HG02970 (cell line): ENCODE measurements around the gene CLEC20A.

Experiments
- ATAC-seq: cut with Tn5 transposase; IDR thresholded peaks from one replicate; pipeline ENCODE4 v1.9.1; 2021; ENCODE audit warnings: mild to moderate bottlenecking, moderate library complexity, moderate number of reproducible peaks; ENCODE audit not compliant: unreplicated experiment, low FRiP score

CLEC20A gene

DNA sequence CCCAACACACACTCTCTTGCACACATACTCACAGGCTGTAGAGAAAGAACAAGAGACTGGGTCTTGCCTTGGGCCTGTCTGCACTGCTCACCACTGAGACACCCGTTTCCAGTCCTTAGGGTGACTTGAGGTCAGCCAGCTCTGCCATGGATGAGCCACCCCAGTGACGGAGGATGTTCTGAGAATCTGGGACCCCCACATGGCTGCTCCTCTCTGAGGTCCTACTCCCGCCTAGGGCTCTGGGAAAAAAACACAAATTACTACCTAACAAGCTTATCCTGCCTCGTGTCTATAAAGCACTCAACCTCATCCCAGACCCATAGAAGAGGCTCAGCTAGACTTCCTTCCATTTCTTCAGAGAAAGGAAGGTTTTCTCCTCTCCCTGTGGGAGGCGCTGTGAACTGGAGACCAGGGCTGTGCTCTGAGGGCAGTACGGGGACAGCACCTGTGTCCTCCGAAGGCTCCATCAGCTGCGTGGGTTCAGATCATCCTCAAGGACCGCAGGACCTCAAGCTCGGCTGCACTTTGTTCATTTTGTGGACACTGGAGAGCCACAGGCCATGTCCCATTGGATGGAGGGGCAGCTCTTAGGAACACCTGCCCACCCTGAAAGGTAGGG, 4.3 kb upstream of the CLEC20A start:
- ATAC-seq = no peak

DNA sequence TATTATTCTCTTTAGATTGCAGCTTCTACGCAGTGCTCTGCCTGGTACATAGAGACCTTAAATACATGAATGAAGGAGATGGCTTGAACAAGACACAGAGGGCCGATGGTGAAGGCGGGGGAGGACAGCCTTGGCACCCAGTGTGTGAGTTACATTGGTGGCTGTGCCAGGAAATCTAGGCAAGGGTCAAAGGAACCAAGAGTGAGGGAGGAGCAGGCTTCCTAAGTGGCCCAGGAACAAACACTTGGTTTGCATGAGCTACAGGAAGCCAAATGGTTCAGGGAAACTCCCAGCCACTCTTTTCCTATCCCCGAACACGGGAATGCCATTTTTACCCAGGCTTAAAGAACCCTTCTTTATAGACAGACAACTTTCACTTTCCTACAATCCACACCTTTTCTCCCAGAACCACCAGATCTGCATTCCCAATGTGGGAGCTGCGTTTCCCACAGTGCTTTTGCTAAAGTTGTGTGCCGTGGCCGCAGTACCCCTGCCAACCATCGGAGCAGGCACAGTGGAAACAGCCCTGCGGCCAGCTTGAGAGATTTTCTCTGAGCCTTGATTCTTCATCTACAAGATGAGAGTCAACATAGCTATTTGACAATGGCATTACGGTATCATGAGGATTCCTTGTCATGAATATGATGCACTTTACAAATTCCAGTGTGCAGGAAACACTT, 3.5 kb upstream of the CLEC20A start:
- ATAC-seq = no peak

DNA sequence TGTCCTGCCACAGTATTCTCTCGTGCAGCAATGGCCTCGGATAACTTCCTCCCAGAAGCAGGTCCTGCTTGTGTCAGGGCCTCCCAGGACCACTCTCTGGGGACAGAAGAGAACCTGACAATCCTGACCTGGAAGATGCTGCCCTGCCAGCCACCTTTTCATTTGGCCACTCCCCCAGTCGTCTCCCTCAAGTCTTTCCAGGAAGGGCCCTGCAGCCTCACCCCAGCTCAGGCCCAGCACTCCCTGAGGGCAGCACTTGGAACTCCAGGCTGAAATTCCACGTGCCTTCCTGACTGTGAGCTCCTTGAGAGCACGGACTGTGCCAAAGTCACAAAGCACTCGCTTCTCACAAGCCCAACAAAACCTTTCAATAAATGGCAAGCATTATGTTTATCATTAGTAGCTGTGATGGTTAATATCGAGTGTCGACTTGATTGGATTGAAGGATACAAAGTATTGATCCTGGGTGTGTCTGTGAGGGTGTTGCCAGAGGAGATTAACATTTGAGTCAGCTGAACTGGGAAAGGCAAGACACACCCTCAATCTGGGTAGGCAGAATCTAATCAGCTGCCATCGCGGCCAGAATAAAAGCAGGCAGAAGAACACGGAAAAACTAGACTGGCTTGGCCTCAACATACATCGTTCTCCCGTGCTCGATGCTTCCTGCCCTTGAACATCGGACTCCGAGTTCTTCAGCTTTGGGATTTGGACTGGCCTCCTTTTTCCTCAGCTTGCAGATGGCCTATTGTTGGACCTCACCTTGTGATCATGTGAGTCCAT, 2.3 kb upstream of the CLEC20A start:
- no peak for ATAC-seq

DNA sequence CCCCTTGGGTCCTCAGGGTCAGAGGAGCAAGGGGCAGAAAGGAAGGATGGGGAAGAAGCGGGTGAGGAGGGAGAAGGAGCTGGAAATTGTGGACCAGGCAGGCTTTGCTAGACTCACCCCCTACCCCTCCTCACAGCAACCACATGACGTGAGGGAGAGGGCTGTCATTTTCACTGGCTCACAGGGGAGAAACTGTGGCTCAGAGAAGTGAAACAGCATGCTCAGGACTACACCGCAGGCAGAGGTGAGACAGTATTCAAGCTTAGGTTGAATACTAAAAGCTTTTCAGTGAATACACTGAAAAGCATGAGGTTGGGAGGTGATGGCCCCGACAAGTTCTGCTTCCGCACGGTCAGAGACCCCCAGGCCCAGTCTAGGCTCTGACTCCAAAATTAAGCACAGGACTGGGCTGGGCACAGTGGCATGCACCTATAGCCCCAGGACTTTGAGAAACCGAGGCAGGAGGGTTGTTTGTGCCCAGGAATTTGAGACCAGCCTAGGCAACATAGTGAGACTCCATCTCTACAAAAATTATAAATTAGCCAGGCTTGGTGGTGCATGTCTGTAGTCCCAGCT, 1.2 kb upstream of the CLEC20A start:
- ATAC-seq = no peak

DNA sequence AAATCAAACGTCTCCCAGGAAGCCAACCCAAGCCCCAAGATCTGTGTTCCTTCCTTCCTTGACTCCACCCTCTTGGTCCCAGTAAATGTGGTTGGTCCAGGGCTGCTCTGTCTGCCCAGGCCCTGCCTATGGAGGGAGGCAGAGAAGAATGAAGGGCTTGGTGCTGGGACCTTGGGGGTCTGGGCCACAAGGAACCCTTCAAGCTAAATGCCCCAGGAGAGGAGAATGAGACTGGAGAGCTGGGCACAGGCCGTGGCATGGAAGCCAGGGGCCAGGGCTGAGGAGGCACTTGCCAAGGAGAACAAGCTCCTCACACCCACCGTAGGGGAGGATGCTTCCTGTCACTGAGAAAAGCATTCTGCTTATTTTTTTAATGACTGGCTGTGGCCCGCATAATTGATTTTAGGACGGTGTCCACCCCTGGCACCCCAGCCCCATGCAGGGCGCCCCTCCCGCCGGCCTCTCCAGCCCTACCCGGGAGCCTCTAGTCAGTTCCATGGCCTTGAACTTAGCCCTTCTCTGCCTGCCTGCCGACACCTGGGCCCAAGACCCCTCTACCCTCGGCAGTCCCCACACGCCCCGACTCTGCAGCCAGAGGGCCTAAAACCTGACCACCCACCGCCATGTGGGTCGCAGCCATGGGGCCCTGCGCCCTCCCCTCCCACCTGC, 889 bp downstream of the CLEC20A start:
- ATAC-seq = no peak

DNA sequence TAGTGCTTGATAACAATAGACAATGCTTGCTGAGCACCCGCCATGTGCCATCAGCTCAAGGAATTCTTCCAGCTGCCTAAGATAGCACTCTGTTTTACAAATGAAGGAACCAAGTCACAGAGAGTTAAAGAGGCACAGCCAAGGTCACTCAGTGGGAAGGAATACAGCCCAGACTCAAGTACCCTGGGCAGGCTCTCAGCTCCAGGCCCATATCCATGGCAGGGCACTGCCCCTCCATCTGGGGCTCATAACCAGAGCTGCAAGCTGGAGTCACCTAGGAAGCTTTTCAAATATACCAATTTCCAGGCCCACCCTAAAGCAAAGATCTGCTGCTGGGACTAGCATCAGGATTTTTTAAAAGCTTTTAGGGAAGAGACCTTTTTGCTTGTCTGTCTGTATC, 1.6 kb downstream of the CLEC20A start:
- ATAC-seq = no peak

DNA sequence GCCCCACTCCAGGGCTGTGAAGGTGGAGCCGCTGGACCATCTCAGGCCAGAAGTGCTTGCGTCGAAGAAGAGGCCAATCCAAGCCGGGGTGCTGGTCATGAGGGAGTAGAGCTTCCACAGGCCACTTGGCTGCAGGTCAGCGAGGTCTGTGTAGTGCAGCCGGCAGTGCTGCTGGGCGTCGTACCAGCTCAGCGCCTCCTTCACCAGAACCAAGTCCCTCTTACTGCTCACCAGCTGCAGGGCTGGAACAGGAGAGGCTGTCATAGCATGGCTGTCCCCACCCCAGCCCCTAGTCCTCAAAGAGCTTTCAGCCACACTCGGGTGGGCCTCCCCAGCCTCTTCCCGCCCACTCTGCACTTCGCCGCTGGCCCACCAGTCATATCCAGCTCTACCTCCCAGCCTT, 2.2 kb downstream of the CLEC20A start:
- no peak for ATAC-seq

DNA sequence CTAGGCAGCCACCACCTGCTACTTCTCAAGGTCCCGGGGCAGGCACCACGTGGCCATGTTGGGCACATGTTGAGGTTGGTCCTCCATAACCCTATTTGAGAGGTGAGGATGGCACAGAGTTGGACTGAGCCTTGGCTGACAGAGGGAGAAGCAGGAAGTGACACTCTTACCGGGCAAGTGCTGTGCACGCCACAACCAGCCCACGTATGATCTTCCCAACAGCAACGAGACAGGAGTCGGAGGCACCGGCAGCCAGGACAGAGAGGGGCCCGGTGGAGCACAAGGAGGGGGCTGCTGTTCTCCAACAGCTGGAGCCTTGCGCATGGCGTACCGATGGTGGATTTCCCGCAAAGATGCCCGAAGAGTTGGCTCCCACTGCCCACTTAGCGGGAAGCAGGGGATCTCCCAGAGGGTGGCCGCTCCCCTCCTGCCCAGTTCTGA, 3.4 kb downstream of the CLEC20A start:
- no peak for ATAC-seq

DNA sequence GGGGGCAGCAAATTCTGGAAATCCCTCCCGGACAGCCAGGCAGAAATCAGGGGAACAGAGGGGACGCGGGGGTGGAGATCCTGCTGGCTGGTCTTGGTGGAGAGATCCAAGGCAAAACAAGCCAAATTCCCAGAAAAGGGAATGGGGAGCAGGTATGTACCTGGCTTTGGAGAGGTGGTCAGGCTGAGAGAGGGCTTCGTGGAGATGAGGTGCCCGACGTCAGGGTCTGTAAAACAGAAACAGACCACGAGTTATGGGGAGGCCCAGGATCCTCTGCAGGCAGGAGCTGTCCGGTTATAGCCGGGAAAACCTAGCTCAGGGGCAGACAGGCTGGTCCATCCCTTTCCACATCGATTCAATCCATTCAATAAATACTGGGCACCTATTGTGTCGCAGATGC, 4.4 kb downstream of the CLEC20A start:
- no peak for ATAC-seq

DNA sequence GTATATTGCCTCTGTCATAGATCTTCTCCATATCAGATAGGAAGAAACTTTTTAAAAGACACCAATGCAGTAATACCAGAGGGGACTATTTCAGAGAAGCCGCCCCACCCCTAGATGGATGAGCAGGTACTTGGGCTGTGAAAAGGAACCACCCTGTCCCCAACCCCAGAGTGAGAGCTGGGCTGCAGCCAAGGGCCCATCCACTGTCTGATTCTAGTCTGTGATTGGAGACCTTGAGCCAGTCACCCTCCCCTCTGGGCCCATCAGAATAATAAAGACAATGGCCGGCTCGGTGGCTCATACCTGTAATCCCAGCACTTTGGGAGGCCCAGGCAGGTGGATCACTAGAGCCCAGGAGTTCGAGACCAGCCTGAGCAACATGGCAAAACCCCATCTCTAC, 5.0 kb downstream of the CLEC20A start:
- no peak for ATAC-seq

DNA sequence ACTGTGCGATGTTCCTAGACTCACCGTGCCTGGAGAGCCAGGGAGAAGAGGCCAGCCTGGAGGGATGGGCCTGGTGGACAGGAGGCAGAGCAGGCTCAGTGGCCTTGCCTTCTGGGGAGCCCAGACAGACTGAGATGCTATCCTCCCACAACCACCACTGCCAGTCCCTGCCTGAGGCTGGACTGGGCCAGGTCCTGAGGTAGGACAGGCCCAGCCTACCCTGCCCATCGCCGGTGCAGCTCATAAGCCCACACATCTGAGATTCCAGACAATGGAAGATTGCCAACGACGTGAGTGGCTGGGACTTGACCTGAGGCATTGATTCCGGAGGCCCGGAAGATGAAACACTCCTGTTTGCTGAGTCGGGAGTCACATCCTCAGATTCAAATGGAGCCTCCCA, 5.8 kb downstream of the CLEC20A start:
- ATAC-seq = no peak

DNA sequence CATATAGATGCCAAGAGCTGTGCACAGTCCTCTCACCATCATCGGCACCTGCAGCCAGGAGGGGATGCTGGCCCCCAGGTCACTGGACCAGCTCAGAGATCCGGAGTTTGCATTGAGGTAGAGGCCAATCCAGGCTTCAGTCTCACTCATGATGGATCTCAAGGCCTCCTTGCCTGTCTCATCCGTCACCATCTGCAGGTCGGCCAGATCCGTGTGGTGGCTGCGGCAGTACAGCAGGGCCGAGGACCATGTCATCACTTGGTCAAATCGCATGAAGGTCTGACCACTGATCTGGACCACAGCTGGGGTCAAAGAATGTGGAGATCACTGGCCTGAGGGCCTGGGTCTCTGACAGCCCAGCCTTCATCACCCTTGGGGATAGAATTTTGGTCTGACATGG, 6.6 kb downstream of the CLEC20A start:
- ATAC-seq = no peak

DNA sequence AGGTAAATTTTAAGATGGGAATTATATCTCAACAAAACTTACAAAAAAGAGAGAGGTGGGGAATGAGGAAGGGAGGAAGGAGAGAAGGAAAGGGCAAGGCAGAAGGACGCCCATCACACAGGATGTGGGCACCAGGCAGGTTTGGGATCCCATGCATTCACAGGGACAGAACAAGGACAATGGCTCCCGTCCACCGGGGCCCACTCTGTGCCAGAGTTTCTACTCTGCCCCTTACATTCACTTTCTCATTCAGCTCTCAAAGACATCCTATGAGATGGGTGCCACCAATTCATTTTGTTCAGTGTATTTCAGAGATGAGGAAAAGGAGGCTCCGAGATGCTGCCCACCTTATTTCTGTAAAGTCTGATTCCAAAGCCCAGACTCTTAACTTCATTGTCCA, 7.4 kb downstream of the CLEC20A start:
- no peak for ATAC-seq

DNA sequence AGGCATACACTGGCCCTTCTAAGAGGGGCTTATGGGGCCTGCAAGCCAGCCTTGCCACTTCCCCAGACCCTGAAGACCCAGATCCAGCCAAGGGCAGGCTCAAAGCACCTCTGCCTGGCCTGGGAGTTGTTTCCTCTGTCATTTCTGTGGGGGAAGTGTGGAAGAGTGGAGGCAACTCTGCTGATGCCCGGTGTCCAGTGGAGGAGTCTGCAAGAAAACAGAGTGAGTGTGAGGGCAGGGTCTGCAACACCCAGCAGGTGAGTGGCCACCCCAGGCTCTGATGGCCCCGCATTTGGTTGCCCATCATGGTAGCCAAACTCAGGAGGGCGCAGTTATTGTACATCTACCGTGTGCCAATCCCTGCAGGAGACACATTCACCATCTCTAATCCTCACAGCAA, 8.4 kb downstream of the CLEC20A start:
- no peak for ATAC-seq

DNA sequence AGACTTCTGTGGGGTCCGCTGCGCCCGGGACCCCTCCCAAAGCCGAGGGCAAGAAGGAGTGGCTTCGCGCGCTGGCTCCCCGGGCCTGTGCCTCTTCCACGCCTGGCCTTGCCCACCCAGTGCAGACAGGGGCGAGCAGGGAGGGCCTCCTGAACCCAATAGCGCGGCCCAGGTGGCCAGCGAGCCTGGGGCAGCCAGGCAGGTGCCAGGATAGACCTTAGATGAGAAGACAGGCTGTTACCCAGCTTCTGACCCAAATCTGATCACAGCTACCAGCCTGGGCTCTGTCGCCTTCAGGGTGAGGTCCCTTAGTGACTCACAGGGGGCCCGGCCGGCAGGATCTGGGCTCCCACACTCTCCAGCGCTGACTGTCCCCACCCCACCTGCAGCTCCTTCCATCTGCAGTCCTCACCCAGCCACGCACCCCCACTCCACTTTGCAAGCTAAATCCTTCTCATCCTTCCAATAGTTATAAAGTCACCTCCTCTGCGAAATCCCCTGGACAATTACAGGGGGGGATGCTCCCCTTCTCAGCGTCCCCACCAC, 9.6 kb downstream of the CLEC20A start:
- ATAC-seq = no peak

DNA sequence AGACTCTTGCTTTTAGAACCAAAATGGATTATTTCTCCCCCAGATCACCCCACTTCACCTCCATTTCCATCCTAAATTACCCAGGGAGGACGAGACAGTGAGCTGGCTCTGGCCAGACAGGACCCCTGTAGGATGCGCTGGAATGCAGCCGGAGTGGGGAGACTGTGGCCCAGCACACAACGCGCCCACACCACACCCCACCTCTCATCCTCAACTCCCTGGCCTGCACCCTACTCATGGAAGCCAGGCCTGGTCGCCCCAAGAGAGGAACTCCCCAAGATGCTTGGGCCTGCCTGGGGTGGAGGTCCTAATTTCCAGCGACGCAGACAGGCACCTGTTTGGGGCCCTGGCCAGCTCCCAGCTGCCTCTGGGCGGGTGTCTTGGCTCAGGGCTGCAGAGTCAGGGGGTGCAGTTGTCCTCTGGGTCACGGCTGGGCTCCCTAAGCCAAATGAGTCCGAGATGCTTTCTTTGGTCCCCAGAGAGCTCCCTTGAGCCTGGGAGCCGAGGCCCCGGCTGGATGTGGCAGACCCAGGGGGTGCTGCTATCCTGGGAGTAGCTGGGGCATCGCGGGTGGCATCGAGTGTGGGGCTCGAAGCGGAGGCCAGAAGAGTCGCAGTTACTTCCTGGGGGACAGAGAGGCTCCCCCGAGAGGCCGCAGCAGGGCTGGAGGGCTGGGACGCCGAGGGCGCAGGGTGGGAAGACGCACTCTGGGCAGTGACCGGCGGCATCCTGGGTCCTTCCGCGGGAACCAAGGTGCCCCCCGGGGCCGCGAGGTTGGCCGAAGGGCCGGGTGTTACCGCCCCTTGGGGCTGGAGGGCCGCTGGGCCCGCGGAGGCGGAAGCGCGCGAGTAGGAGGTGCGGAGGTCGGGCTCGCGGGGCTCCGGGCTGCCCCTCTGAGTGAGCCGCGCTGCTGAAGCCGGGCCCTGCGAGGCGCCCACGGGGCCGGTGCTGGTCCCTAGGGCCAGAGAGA, 10.4 kb downstream of the CLEC20A start:
- no peak for ATAC-seq

DNA sequence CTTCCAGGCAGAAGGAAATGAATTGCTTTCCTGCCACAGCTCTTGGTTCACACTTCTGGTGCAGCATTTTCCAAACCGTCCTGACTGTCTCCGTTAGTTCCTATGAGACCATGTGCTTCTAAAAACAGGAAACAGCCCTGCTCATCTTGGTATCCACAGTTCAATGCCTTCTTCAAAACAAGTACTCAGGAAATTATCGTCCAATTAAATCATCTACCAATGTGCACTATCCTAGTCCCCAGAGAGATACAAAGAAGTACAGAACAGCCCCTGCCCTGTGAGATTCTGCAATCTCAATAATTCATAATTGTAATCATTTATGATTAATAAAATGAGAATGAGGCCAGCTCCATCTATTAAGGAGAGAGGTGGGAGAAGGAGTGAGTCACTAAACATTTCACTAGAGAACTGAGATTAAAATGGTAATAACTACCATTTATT, 11.2 kb downstream of the CLEC20A start:
- ATAC-seq = no peak

DNA sequence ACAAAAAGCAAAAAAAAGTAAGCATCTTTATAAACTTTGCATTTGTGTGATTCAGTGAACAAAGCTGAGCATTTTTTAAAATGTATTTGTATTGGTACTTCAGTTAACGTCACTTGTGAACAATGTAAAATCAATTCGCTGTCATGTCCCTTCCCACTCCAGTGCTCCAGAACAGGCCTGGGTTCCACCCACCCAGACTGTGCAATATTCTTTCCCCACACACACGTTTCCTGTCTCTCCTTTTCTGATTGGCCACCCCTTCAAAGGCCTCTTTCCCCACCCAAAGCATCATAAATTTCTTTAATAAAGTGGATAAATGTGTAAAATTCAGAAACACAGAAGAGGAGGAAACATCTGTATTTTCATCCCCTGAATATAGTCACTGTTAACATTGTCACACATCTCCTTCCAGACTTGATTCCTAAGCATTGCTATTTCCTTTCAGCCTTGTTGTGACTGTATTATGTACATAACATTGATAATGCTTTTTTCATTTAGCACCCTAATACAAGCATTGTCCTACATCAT, 12.0 kb downstream of the CLEC20A start:
- ATAC-seq = no peak
